GDM1 (cell line): Measurements from ENCODE around the gene PABPN1L.
"Not testable (repeated sequence)": the region's sequence is repeated elsewhere in the genome, so short reads cannot be mapped to it uniquely, and the experiment has no call there.

Source experiments
- DNase-seq: peaks from one replicate; lab custom pipeline; 2025; lab: John Stamatoyannopoulos, UW

The PABPN1L gene

DNA sequence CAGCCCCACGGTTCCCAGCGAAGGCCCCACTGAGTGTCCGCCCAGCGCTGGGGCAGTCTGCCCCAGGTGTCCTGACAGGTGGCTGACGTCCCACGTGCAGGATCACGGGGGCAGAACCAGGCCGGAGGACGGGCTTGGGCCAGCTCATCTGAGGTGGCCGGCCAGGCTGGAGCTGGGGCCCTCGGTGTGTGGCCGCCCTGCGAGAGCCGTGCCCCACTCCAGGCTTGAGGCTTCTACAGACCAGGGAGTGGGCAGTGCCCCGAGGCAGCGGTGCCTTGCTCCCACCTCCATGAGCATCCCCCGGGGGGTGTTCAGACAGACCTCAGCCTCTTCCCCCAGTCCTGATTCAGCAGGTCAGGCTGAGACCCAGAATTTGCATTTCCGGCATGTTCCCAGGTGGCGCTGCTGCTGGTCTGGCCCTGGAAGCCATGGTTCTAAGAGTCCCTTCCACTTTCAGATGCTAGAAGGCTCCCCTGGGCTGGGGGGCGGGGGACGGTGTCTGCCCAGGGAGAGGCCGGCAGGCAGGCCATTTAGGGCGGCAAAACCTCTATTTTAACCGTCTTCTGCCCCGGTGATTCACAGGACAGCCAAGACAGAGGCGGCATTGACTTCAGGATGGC is 35.4 kb upstream of the PABPN1L start:
- DNase-seq = no peak

DNA sequence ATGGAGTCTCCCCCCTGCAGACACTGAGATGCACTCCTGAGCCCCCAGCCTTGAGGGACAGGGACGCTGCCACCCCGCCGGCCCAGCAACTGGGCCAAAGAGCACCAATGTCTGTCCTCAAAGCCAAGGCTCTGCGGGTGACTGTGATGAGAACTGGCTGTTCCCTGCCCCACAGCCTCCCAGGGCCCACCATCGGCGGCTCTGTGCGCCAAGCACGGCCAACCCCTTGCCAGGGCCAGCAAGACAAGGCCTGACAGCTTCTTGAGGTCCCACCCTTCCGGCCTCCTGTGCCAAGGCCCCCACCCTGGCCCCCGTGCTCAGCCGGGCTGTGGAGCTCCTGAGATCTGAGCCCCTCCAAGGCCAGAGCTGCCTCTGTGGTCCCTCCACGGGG is 34.2 kb upstream of the PABPN1L start:
- no peak for DNase-seq

DNA sequence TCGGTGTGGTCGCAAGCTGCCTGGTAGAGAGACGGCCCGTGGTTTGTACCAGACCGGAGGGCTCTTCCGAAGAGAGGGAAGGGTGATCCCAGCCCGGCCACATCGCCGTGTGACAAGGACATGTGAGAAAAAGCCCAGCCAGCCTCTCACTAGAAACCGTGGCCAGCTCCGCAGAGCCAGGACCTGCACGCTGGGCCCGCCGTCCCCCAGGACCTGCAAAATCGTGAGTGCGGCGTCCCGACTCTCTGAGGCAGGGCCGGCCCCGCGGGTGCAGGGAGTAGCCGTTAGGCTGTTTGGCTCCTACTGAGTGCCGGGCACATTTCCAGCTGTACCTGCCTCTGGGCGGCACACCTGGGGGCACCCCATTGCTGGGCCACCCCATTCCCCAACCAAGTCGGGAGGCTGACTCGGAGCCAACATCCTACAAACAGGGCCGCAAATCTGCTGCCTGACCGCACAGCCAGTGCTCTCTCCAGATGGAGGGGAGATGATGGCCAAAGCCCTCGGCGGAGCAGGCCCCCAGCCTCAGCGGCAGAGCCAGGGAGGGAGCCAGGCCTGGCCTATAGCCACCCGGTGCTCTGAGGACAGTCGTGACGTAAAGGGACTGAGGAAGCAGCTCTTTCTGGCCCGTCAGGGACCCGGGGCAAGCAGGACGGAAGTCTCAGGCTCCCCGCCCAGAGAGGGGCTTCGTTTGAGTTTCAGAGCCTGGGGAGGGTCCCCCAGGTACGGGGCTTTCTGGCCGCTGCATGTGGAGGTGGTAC is 33.6 kb upstream of the PABPN1L start:
- DNase-seq = no peak

DNA sequence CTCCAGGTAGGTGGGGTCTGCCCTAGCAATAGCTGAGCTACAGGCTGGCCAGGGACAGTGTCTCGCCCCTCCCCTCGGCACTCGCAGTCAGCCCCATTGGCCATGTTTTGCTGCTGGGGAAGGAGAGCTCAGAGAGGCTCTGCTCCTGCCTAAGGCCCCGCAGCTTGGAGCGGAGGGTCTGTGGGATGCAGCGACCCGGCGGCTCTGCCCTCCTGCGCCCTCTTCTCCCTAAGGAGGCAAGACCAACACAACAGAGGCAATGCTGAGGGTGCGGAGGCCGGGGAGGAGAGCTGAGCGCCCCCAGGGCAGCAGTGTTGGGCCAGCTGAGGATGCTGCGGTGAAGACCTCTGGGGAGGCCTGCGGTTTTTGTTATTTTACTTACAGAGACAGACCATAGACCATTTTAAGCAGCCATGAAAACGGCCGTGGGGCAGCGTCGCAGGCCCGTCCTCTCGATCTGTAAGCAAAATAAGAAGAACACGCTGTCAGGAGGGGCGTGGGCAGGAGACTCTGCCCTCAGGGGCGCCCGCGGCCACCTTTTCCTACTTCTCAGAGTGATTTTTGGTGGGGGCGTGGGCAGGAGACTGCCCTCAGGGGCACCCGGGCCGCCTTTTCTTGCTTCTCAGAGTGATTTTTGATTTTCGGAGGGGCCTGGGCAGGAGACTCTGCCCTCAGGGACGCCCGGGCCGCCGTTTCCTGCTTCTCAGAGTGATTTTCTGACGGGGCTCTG is 31.4 kb upstream of the PABPN1L start:
- DNase-seq = no peak

DNA sequence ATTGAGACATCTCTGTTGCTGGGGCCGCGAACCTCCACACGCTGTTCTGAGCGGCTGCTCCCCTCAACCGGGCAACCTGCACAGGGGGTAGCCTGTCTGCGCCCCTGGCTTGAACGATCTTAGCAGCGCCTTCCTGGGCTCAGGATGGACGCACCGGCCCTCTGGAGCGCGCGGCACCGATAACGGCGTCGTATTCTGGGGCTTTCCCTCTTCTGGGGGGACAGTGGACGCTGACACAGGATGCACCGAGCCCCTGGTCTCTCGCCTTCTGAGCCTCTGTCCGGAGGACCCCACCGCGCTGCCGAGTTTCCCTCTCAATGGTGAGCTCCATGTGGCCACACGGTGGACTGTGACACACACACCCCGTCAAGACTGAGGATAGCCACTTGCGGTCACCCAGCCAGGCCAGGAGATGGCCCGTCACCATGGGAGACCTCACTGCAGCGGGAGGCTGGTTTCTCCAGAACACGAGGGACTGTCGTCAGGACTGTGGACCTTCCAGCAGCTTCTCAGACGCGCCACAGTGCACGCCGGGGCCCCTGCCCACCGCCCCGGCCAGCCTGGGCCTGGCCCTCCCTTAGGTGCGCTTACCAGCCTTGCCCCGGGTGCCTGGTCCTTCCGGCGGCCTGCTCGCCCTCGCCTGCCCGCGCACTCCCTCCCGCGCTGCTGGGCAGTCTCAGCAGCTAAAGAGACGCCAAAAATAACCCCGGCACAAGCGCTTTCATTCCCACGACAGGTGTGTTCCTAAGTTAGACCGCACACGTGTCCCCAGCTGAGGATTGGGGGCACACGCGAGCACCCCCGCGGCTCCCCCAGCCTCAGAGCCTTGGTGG is 30.0 kb upstream of the PABPN1L start:
- no peak for DNase-seq

DNA sequence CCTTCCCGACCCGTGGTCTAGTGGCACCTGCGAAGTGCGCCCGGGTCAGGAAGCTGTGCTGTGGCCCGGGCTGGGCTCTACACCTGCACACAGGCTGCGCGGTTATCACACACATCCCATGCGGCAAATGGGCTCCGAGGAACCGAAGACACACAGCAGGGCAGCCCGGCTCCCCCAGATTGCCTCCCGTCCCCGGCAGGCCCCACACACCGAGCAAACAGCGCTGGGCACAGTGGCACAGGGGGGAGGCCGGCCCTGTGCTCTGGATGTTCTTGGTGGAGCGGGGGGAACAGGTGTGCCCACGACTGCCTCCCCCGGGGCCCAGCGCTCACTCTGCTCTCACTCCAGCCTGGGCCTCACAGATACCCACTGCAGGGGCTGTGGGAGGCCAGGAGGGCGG is 28.9 kb upstream of the PABPN1L start:
- no peak for DNase-seq

DNA sequence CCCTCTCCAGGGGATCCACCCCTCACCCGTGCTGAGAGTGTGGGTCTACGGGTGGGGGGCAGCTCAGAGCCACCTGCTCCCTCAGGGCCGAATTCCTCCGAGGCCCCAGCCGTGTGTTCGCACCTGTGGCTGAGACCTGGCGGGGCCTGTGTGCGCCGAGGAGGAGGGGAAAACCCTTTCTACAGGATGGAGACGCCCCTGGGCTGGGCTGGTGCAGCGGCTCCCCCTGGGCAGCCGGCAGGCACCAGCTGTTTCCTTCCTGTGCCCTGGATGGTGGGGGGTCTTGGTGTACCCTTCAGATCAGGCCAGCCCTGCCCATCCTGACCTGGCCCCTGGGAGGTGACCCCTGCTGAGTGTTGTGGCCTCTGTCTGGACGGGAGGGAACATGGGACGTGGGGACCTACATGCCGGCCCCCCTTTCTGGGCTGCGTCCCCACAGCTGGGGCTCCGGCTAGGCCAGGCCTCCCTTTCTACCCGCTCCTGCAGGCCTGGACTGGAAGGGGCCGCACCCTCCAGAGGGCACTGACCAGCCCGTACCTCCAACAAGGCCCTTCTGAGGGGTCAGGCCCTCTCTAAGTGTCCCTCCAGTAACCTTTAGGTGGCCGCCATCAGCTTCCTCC is 28.3 kb upstream of the PABPN1L start:
- no peak for DNase-seq

DNA sequence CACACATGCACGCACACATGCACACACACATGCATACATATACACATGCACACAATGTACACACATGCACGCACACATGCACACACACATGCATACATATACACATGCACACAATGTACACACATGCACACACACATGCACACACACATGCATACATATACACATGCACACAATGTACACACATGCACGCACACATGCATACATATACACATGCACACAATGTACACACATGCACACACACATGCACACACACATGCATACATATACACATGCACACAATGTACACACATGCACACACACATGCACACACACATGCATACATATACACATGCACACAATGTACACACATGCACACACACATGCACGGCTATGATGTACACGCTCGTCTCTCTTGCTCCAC is 27.8 kb upstream of the PABPN1L start:
- DNase-seq = not testable (repeated sequence)

DNA sequence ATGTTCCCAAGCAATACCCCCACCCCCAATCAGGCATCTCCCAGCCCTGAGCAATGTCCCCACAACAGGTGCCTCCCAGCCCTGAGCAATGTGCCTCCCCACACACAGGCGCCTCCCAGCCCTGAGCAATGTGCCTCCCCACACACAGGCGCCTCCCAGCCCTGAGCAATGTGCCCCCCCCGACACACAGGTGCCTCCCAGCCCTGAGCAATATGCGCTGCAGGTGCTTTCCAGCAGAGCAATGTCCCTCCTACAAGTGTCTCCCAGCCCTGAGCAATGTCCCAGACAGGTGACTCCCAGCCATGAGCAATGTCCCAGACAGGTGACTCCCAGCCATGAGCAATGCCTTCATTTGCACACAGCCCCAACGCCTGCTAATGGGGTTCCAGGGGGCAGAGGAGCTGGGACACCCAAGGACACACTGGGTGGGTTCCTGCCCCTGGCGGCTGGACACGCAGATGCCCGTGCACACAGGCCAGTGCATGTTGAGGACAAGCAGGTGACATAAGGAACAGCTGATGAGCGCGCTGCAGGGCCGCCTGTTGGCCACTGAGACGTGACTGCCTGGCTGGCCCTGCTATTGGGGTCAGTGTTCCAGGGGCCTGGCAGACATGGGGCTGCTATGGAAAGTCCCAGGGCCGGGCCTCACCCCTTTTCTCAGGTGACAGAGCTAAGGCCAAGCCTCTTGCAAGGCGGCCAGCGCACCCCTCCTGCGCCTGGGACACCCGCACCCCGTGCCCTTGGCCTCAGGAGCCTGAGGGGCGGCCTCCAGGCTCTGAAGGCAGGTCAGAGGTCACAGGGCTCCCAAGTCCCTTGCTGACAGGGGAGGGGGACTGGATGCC is 26.9 kb upstream of the PABPN1L start:
- no peak for DNase-seq

DNA sequence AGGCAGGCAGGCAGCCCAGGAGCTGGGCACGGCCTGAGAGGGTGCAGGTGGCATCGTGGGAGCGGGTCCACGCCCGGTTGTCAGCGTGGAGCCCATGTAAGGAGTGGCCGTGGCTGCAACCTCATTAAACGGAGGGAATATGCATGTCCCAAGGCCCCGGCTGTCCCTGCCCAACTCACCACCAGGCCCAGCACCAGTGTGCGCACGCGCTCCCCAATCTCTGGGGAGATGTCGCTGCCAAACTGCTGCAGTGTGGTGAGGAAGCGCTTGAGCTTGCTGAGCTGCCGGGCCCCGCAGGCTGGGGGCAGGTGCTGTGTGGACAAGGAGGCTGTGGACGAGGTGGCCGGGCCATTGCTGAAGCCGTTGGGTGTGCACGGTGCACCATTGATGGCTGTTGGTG is 25.6 kb upstream of the PABPN1L start:
- no peak for DNase-seq

DNA sequence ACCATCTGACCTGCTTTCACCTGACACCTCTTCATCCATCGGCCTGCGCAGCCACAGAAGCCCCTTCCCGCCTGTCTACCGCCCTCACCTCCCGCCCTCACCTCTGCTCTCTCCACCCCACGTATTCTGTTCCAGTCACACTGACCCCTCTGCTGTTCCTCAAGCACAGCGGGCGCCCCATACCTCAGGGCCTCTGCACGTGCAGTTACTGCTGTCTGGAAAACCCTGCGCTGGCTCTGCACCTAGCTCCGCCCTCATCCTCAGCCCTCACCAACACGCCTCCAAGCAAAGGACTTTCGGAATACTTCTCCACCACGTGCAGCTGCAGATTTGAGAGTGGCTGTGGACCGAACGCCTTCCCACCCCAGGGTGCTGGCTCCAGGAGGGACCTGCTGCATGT is 24.6 kb upstream of the PABPN1L start:
- DNase-seq = no peak

DNA sequence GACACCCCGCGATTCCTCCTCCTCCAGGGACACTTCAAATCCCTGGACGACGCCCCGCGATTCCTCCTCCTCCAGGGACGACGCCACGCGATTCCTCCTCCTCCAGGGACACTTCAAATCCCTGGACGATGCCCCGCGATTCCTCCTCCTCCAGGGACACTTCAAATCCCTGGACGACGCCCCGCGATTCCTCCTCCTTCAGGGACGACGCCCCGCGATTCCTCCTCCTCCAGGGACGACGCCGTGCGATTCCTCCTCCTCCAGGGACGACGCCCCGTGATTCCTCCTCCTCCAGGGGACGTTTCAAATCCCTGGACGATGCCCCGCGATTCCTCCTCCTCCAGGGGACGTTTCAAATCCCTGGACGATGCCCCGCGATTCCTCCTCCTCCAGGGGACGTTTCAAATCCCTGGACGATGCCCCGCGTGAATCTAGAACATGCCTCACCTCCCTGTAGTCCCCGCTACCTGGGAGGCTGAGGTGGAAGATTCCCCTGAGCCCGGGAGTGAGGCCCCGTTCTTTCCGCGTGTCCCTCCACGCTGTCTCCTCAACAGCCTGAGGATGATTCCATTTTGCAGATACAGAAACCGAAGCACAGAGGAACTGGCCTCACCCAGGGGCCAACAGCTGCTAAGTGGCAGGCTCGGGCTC is 23.4 kb upstream of the PABPN1L start:
- DNase-seq = not testable (repeated sequence)

DNA sequence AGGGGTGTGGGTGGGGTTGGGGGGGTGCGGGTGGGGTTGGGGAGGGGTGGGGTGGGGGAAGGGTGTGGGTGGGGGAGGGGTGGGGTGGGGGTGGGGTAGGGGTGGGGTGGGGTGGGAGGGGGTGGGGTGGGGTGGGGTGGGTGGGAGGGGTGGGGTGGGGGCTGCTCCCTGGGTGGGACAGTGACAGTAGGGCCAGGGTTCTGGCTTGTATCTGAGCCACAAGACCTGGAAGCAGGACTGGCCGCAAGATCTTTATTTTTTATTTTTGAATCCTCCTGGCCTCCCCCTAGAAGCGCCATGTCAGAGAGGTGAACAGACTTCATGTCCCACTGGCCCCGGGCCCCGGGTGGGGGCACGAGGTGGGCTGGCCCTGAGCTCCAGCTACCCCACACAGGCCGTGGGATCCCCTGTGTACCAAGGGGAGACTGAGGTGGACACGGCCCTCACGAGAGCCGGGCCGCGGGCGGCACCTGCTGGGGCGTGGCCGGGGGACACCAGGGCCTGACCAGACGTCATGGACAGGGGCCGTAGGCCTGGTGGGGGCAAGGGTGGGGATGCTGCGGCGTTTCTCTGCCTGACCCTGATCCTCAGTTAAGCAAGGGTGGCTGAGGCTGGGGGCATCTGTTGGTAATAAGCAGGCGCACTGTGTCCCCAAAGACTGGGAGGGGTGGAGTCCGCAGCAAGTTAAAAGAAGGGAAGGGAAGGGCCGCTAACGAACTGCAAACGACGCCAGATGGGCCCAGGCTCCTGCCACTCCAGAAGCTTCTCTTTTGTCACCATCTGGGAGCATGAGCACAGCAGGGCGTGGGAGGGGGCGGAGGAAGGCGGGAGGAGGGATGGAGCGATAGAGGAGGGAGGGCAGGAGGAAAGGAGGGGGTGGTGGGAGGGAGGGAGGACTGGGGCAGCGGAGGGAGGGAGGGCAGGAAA is 22.3 kb upstream of the PABPN1L start:
- DNase-seq = no peak

DNA sequence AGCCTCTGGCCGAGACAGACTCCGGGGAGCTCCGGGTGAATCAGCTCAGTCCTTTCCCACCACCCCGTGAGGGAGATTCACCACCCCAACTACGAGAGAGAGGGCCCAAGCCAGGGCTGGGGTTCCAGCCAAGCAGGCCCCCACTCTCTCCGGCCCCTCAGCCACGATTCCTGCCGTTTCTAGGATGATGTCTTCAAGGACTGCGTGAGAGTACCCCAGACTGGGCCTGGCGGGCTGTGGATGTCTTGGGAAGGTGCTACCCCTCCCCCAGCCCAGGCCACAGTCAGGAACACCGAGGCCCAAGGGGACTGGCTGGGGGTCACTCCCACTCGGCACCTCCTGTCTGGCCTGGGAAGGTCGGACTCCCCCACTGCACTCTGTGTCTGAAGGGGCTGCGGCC is 21.6 kb upstream of the PABPN1L start:
- DNase-seq = no peak

DNA sequence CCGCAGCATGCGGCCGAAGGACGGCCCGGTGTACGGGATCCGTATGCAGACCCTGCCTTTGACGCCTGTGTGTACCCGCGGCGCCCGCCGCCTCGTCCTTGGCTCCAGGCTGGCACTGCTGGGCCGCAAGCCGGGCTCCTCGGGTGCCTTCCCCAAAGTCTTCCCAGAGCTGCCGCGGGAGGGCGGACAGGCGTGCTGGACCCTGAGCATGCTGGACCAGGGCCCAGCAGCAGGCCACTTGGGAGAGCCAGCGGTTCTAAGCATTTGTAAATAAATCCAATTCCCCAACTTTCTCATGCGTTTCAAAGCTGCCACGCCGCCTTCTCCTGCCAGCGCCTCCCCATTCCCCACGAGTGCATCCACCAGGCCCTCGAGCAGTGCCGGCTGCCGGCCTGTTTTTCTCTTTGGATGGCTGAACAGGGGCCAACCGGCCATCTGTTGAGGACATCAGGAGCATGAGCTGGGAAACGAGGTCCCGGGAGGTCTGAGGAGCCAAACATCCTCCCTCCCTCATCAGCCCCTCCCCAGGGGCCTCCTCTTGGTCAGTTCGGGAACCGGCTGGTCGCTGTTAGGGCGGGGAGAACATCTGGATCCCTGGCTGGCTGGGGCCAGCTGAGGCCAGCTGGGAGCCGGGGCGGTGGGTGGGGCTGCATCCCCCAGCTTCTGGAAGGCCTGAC is 20.5 kb upstream of the PABPN1L start:
- no peak for DNase-seq

DNA sequence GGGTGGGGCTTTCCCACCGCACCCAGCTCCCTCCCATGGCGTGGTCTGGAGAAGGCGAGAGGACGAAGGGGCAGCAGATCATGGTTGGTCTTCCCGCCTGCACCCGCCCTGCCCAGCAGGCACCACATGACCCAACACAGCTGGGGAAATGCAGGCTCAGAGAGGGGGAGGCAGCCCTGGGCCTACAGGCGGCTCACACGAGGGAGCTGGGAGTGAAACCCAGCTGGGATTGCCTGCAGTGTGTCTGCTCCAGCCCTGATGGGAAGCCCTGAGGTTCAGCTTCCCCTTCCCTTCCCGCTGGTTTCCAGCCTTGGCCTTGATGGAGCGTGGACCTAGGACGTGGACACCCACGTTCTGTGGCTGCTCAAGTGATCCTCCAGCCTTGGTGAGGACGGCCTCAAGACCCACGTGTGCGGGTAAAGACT is 20.0 kb upstream of the PABPN1L start:
- no peak for DNase-seq

DNA sequence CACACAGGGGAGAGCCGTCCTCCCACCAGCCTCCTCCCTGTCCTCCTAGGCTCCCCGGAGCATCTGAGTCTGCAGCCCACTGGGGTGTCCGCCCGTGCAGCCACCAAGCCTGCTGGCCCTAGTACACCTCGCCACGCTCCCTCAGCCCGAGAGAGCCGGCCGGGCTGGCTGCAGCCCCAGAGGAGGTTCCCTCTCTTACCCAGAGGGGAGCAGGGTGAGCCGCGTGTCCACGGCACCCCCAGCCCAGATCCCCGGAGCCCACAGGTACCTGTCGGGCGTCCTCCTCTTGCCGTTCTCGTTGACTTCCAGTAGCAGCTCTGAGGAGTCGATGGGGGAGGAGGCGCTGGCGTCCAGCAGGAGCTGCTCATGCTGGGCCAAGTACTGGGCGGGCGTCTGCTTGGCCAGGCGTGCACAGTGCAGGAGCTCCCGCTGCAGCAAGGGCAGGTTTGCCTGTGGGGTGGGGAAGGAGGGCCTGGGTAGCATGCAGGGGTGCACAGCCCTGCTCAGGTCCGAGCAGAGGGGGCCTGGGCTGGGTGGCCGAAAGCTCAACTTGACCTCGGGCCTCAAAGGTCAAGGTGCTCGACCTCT is 19.3 kb upstream of the PABPN1L start:
- no peak for DNase-seq

DNA sequence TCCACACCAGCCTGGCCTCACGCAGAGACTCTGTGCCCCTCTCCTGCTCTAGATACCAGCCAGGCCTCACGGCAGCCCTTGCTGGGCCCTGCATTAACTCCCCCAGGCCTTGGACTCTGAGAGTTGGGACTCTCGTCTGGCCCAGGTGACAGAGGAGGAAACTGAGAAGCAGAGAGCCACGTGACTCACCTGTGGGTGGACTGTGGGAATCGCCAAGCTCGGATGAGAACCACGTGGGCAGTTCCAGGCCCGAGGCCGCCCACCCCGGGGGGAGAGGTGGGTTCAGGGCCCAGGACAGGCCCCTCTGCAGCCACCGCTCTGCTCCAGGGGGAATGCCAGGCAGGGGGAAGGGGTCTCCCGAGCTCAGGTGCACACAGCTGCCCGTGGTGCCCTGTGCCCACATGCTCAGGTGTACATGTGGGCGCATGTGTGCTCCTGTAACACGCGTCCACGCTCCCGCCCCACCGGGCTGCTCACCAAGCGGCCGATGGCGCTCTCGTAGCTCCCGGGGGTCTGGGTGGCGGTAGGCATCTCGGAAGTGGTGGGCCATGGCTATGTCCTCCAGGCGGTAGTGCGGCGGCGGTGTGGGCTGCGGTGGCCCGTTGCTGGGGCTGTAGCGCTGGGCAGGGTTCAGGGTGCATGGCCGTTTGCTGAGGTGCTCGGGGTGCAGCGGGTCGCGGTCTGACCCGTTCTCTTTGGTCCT is 18.3 kb upstream of the PABPN1L start:
- no peak for DNase-seq
